ENCODE data around the gene ZNF365. TPM values are rescaled to one million over a fixed set of nuclear protein-coding genes. Genes with fewer than 3 reads are reported as not detected.

ZNF365 gene
- total RNA-seq, 1 donor from 2014 or later: not detected

- Mint-ChIP-seq H3K4me1 (peaks cover 2% of the 10 kb centered on the region), H3K9me3 (no peaks in the 10 kb centered on the region), H3K36me3 (ENCODE audit: low read depth) (no peaks in the 10 kb centered on the region), H3K27me3 (no peaks in the 10 kb centered on the region), H3K27ac (no peak overlapping the region), H3K4me3 (no peak overlapping the region)
- DNase-seq (no peak), ATAC-seq (ENCODE audit: low read depth) (peak; percentile 70)
- POLR2A ChIA-PET: interaction anchor here (0.7 kb wide), 1 partner anchor 720 kb away, joined by 3 read pairs; no protein-coding TSS in a partner anchor
- intact Hi-C loops (cut with micrococcal nuclease): loop anchor here (1.0 to 5.0 kb wide), 13 partner anchors 19 to 1283 kb away; no protein-coding TSS in a partner anchor
- CTCF ChIA-PET: interaction anchor here (0.7 to 4.0 kb wide), 27 partner anchors 10 to 720 kb away, joined by 3 to 41 read pairs (median 5); partner anchors contain the start of gene EGR2
- TF ChIP-seq CTCF (IDR thresholded peaks at IDR 0.05): peak; percentile 90
These were observed 63.5 kb downstream of the ZNF365 start for GRCh38 chr10:62437696-62438095.

GRCh38 chr10:62442006-62442405 lies 67.8 kb downstream of the ZNF365 start:
- H3K4me1 Mint-ChIP-seq: peaks cover 2% of the 10 kb centered on the region
- no peak for TF ChIP-seq CTCF (IDR thresholded peaks at IDR 0.05)
- CTCF ChIA-PET: no interaction called here
- H3K27ac Mint-ChIP-seq: no peak overlapping the region
- POLR2A ChIA-PET: interaction anchor here (1.2 kb wide), 1 partner anchor 9 kb away, joined by 3 read pairs; no protein-coding TSS in a partner anchor
- ATAC-seq (ENCODE audit: low read depth) (no peak), DNase-seq (no peak)
- H3K36me3 Mint-ChIP-seq (ENCODE audit: low read depth): no peaks in the 10 kb centered on the region
- intact Hi-C loops (cut with micrococcal nuclease): no loop called here
- no peak overlapping the region for H3K4me3 Mint-ChIP-seq
- peaks cover 3% of the 10 kb centered on the region for H3K9me3 Mint-ChIP-seq
- H3K27me3 Mint-ChIP-seq: no peaks in the 10 kb centered on the region

DNA sequence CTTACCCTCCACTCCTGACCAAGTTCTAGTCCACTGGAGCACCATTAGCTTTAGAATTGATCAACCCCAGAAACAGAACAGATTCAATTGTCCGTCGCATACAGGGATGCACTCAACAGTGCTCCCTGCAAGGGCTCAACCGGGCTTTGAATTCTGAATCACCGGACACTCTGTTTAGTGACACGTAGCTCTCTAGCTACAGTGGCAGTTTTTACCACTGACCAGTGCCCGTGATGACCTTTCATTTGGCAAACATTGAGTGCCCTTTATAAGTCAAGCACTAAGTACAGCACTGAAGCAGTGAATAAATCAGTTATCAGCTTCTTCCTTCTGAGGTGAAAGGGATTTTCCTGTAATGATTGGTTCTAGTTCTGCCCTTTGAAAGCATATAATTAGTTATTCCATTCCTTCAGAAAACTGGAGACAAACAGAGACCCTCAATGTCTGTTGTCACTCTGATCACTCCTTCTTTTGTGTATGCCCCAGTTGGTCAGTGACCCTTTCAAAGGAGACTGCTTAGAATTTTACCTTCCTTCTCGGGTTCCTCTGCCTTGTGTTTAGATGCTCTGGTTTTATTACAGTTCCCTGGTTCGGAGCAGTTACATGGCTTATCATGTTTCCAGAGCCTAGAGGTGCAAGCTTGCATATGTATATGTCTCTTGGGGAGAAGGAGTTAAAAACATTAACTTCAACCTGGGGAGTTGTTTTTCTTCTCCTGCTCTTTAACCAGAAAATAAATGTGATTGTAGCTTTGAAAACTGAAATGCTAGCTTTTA lies 68.9 kb downstream of the ZNF365 start:
- H3K4me1 Mint-ChIP-seq: no peaks in the 10 kb centered on the region
- no peak overlapping the region for H3K27ac Mint-ChIP-seq
- intact Hi-C loops (cut with micrococcal nuclease): no loop called here
- H3K9me3 Mint-ChIP-seq: peaks cover 3% of the 10 kb centered on the region
- H3K4me3 Mint-ChIP-seq: no peak overlapping the region
- no peaks in the 10 kb centered on the region for H3K36me3 Mint-ChIP-seq (ENCODE audit: low read depth)
- CTCF ChIA-PET: interaction anchor here (1.0 kb wide), 1 partner anchor 166 kb away, joined by 3 read pairs; no protein-coding TSS in a partner anchor
- POLR2A ChIA-PET: no interaction called here
- no peak for DNase-seq
- no peaks in the 10 kb centered on the region for H3K27me3 Mint-ChIP-seq
- ATAC-seq (ENCODE audit: low read depth): no peak
- TF ChIP-seq CTCF (IDR thresholded peaks at IDR 0.05): no peak

DNA sequence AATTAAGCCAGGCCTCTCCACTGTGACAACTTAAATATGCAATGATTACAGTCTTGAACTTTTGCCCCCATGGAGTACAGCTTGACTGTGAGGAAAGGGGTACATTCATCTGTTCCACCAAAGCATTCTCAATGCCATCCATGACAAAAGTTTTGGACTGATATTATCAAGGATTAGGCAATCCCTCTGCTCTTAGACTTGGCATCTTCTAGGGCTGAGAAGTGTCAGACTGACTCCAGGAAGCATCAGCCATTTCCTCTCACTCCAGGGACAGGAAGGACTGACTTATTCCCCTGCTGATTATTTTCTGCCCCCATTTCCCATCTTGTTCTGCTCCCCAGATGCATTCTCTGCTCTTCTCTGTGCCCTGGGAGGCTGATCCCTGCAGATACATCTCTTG lies 69.7 kb downstream of the ZNF365 start:
- TF ChIP-seq CTCF (IDR thresholded peaks at IDR 0.05): no peak
- DNase-seq: no peak
- intact Hi-C loops (cut with micrococcal nuclease): no loop called here
- H3K27ac Mint-ChIP-seq: no peak overlapping the region
- no peak for ATAC-seq (ENCODE audit: low read depth)
- peaks cover 3% of the 10 kb centered on the region for H3K9me3 Mint-ChIP-seq
- H3K4me1 Mint-ChIP-seq: no peaks in the 10 kb centered on the region
- ChIA-PET CTCF (interaction anchor here (1.0 kb wide), 1 partner anchor 165 kb away, joined by 3 read pairs; no protein-coding TSS in a partner anchor), POLR2A (no interaction called here)
- no peak overlapping the region for H3K4me3 Mint-ChIP-seq
- no peaks in the 10 kb centered on the region for H3K27me3 Mint-ChIP-seq
- H3K36me3 Mint-ChIP-seq (ENCODE audit: low read depth): no peaks in the 10 kb centered on the region

DNA sequence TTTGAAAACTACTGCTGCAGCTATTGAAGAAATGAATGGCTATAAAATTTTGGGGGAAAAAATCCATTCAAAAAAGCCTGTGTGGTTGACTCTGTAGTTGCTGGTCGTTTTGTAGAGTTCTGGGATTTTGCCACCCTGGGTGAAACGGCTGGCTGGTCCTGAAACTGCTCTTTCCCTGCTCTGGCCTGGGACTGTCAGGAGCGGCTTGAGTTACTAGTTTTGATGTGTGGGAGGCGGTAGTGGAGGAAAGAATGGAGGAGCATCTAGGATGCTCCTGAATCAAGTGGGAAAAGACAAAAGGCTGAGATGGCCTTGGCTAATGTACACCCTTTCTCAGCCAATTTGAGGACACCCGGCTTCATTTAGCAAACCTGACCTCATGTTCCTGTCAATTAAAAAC lies 72.5 kb downstream of the ZNF365 start:
- Mint-ChIP-seq H3K4me1 (peaks cover 17% of the 10 kb centered on the region), H3K9me3 (peaks cover 3% of the 10 kb centered on the region), H3K27me3 (no peaks in the 10 kb centered on the region), H3K4me3 (no peak overlapping the region), H3K36me3 (ENCODE audit: low read depth) (no peaks in the 10 kb centered on the region), H3K27ac (no peak overlapping the region)
- ChIA-PET POLR2A (no interaction called here), CTCF (interaction anchor here (1.3 to 1.5 kb wide), 2 partner anchors 9 to 45 kb away, joined by 6 read pairs; no protein-coding TSS in a partner anchor)
- intact Hi-C loops (cut with micrococcal nuclease): no loop called here
- no peak for DNase-seq
- TF ChIP-seq CTCF (IDR thresholded peaks at IDR 0.05): no peak
- ATAC-seq (ENCODE audit: low read depth): no peak

Data from activated B cell treated with CpG ODN at 0.5 μM for 24 hours (primary cell).